ENCODE data around the gene SLC25A4. TPM values are rescaled to one million over a fixed set of nuclear protein-coding genes. Genes with fewer than 3 reads are reported as not detected.
"Not testable (repeated sequence)": the region's sequence is repeated elsewhere in the genome, so short reads cannot be mapped to it uniquely, and the experiment has no call there.

The SLC25A4 gene
- total RNA-seq, 1 donor from 2014 or later = 2.3 TPM

- intact Hi-C loops (cut with micrococcal nuclease) = no loop called here
Observed at GRCh38 chr4:185171373-185172071, 28.5 kb downstream of the SLC25A4 start.

- intact Hi-C loops (cut with micrococcal nuclease) = no loop called here
Observed at GRCh38 chr4:185179488-185179887, 36.4 kb downstream of the SLC25A4 start.

GRCh38 chr4:185182239-185182638, 39.2 kb downstream of the SLC25A4 start:
- intact Hi-C loops (cut with micrococcal nuclease) = no loop called here

GRCh38 chr4:185183622-185184281, 40.7 kb downstream of the SLC25A4 start:
- intact Hi-C loops (cut with micrococcal nuclease) = loop anchor here (1.0 kb wide), 2 partner anchors 144 to 178 kb away; no protein-coding TSS in a partner anchor

- intact Hi-C loops (cut with micrococcal nuclease) = no loop called here
Observed at GRCh38 chr4:185186769-185187168, 43.7 kb downstream of the SLC25A4 start.

GRCh38 chr4:185189606-185190305, 46.7 kb downstream of the SLC25A4 start:
- intact Hi-C loops (cut with micrococcal nuclease) = no loop called here

- intact Hi-C loops (cut with micrococcal nuclease) = no loop called here
Observed at GRCh38 chr4:185190306-185190856, 47.3 kb downstream of the SLC25A4 start.

GRCh38 chr4:185192059-185192458, 49.0 kb downstream of the SLC25A4 start:
- intact Hi-C loops (cut with micrococcal nuclease) = no loop called here

GRCh38 chr4:185194924-185195888, 52.1 kb downstream of the SLC25A4 start:
- intact Hi-C loops (cut with micrococcal nuclease) = no loop called here

GRCh38 chr4:185196437-185196836, 53.4 kb downstream of the SLC25A4 start:
- intact Hi-C loops (cut with micrococcal nuclease) = no loop called here

- intact Hi-C loops (cut with micrococcal nuclease) = not testable (repeated sequence)
Observed at GRCh38 chr4:185198189-185198588, 55.1 kb downstream of the SLC25A4 start.

Other genes starting within 250 kb of the SLC25A4 start
- gene HELT, start 124.8 kb upstream of the SLC25A4 start, total RNA-seq = not detected in 2 replicates
- gene CFAP97, start 60.7 kb downstream of the SLC25A4 start, total RNA-seq = 26.7 and 31.6 TPM in 2 replicates
- 13.3 and 13.5 TPM in 2 replicates for gene SNX25, start 66.3 kb downstream of the SLC25A4 start, total RNA-seq

Data from T-helper 2 cell treated with Interferon-gamma antibody and Interleukin-4, amounts not matched to agents 100 ng/mL and 5 ng/mL, for 36 hours (primary cell).